Liver (tissue), 9 donors: ENCODE measurements around the gene SNCAIP. TPM values are rescaled to one million over a fixed set of nuclear protein-coding genes. Genes with fewer than 3 reads are reported as not detected.

Experiments
- DNase-seq: peaks from one replicate; pipeline ENCODE4 v3.0.0-alpha.2; 2017; ENCODE audit warnings: low spot score
- H3K27ac ChIP-seq, 2 donors: one replicate each; pipeline ENCODE4 v1.7.0; 2013; ENCODE audit warnings: inconsistent platforms in 2 of 2, low read length in 2 of 2, control low read depth in 1 of 2, low read depth in 1 of 2, mild to moderate bottlenecking in 1 of 2
- H3K27me3 ChIP-seq, 4 donors: one replicate each; pipeline versions ENCODE4 v1.6.1 to v1.7.0; 2013; ENCODE audit warnings: low read length in 3 of 4, inconsistent platforms in 1 of 4, mild to moderate bottlenecking in 1 of 4, moderate library complexity in 1 of 4; ENCODE audit not compliant: control insufficient read depth in 4 of 4, insufficient read depth in 4 of 4
- H3K36me3 ChIP-seq, 4 donors: one replicate each; pipeline versions ENCODE4 v1.6.1 to v1.7.0; 2013; ENCODE audit warnings: low read length in 3 of 4, mild to moderate bottlenecking in 3 of 4, low read depth in 1 of 4, moderate library complexity in 1 of 4; ENCODE audit not compliant: control insufficient read depth in 4 of 4, insufficient read depth in 3 of 4
- H3K4me1 ChIP-seq, 4 donors: one replicate each; pipeline versions ENCODE4 v1.6.1 to v1.7.0; 2013; ENCODE audit warnings: low read length in 3 of 4, mild to moderate bottlenecking in 3 of 4, moderate library complexity in 1 of 4; ENCODE audit not compliant: control insufficient read depth in 4 of 4, insufficient read depth in 4 of 4
- H3K4me3 ChIP-seq, 3 donors: one replicate each; pipeline versions ENCODE4 v1.6.1 to v1.7.0; 2013; ENCODE audit warnings: low read length in 3 of 3, control low read depth in 1 of 3, low read depth in 1 of 3, mild to moderate bottlenecking in 1 of 3
- H3K9ac ChIP-seq, 2 donors: one replicate each; pipeline ENCODE4 v1.7.0; 2013; ENCODE audit warnings: low read length in 2 of 2, mild to moderate bottlenecking in 2 of 2, moderate library complexity in 2 of 2, control low read depth in 1 of 2, low read depth in 1 of 2
- H3K9me3 ChIP-seq, 4 donors: one replicate each; pipeline versions ENCODE4 v1.6.1 to v1.7.0; 2013; ENCODE audit warnings: low read length in 3 of 4; ENCODE audit not compliant: control insufficient read depth in 4 of 4
- ATF3 ChIP-seq: IDR thresholded peaks from 2 replicates; pipeline ENCODE4 v1.6.1; 2016; ENCODE audit warnings: antibody characterized with exemption
- CTCF ChIP-seq: fragments of 150-350 bp; IDR thresholded peaks from 2 replicates; pipeline ENCODE4 v1.5.1; 2017; ENCODE audit warnings: improper control_type of control experiment, low read depth, low read length; ENCODE audit not compliant: missing input control
- EGR1 ChIP-seq, 2 donors: IDR thresholded peaks; 2 replicates each; pipeline ENCODE4 v1.6.1; 2016 to 2018; ENCODE audit warnings: antibody characterized with exemption in 2 of 2, low read depth in 2 of 2
- FOXA1 ChIP-seq: IDR thresholded peaks from 2 replicates; pipeline ENCODE4 v1.6.1; 2016; ENCODE audit warnings: antibody characterized with exemption
- FOXA2 ChIP-seq: IDR thresholded peaks from 2 replicates; pipeline ENCODE4 v1.6.1; 2016; ENCODE audit warnings: antibody characterized with exemption
- GABPA ChIP-seq, 2 donors: IDR thresholded peaks in 1 of 2; conservative IDR thresholded peaks in 1 of 2; 2 replicates each; pipeline ENCODE4 v1.6.1; 2016; ENCODE audit warnings: antibody characterized with exemption in 2 of 2, mild to moderate bottlenecking in 1 of 2, moderate library complexity in 1 of 2
- HNF4A ChIP-seq, 2 donors: conservative IDR thresholded peaks; 2 replicates each; pipeline ENCODE4 v1.6.1; 2016; ENCODE audit warnings: antibody characterized with exemption in 2 of 2, mild to moderate bottlenecking in 2 of 2
- HNF4G ChIP-seq: IDR thresholded peaks from 2 replicates; pipeline ENCODE4 v1.6.1; 2016; ENCODE audit warnings: antibody characterized with exemption
- JUND ChIP-seq, 2 donors: IDR thresholded peaks; 2 replicates each; pipeline ENCODE4 v1.6.1; 2016; ENCODE audit warnings: antibody characterized with exemption in 2 of 2
- MAX ChIP-seq: IDR thresholded peaks from 2 replicates; pipeline ENCODE4 v1.6.1; 2016; ENCODE audit warnings: antibody characterized with exemption
- NR2F2 ChIP-seq: IDR thresholded peaks from 2 replicates; pipeline ENCODE4 v1.6.1; 2016; ENCODE audit warnings: antibody characterized with exemption
- RAD21 ChIP-seq, 2 donors: IDR thresholded peaks; 2 replicates each; pipeline ENCODE4 v1.6.1; 2016; ENCODE audit warnings: antibody characterized with exemption in 2 of 2, mild to moderate bottlenecking in 2 of 2
- REST ChIP-seq: IDR thresholded peaks from 2 replicates; pipeline ENCODE4 v1.6.1; 2016; ENCODE audit warnings: antibody characterized with exemption, mild to moderate bottlenecking
- RXRA ChIP-seq, 2 donors: IDR thresholded peaks; 2 replicates each; pipeline ENCODE4 v1.6.1; 2017 to 2018; ENCODE audit warnings: antibody characterized with exemption in 2 of 2, mild to moderate bottlenecking in 1 of 2
- SP1 ChIP-seq: IDR thresholded peaks from 2 replicates; pipeline ENCODE4 v1.6.1; 2018; ENCODE audit warnings: antibody characterized with exemption, mild to moderate bottlenecking
- TAF1 ChIP-seq: conservative IDR thresholded peaks from 2 replicates; pipeline ENCODE4 v1.6.1; 2016; ENCODE audit warnings: antibody characterized with exemption, mild to moderate bottlenecking
- YY1 ChIP-seq: IDR thresholded peaks from 2 replicates; pipeline ENCODE4 v1.6.1; 2016; ENCODE audit warnings: antibody characterized with exemption, mild to moderate bottlenecking
- ZBTB33 ChIP-seq: IDR thresholded peaks from 2 replicates; pipeline ENCODE4 v1.6.1; 2016; ENCODE audit warnings: antibody characterized with exemption
- WGBS: extraction: QIAGEN DNeasy Blood & Tissue Kit; methylation state at CpG from one replicate; pipeline ENCODE4 v1.1.7; 2013; 5-methylcytosine and 5-hydroxymethylcytosine counted together
- polyA plus RNA-seq, 2 donors: library from polyadenylated mRNA; stranded (reverse) in 1 of 2; unstranded in 1 of 2; fragments of 200-250 nt in 1 of 2; fragments of >200 nt in 1 of 2; fragmentation: Nextera tagmentation in 1 of 2; extraction: Ambion mirVana in 1 of 2; gene quantifications; one replicate each; pipeline versions ENCODE4 v1.2.1 to v1.2.3, GENCODE V29; 2013 to 2015
- total RNA-seq, 2 donors: library from RNA; depleted of rRNA; stranded (reverse); fragments of >200 nt; gene quantifications; one replicate each; pipeline ENCODE4 v1.2.3, GENCODE V29; 2014
- donor health status: healthy.
- donor health status: healthy.
- donor health status: healthy.
- donor health status: healthy.
- donor health status: healthy.

Gene SNCAIP
- total and polyA plus RNA-seq, 4 donors, result 0.17 to 2.1 (median 0.74) TPM

- TF ChIP-seq RXRA (IDR thresholded peaks at IDR 0.05), result no peak
- no peak for TF ChIP-seq GABPA (IDR thresholded peaks at IDR 0.05 in 1 of 2, conservative IDR thresholded peaks at IDR 0.05 in 1 of 2)
- TF ChIP-seq JUND (IDR thresholded peaks at IDR 0.05), result no peak
- no peak for TF ChIP-seq HNF4A (conservative IDR thresholded peaks at IDR 0.05)
- no peak for TF ChIP-seq NR2F2
- TF ChIP-seq CTCF, result no peak
- TF ChIP-seq HNF4G, result no peak
- no peak for TF ChIP-seq RAD21 (IDR thresholded peaks at IDR 0.05)
- no peak for TF ChIP-seq ATF3
- no peak for TF ChIP-seq FOXA1
- TF ChIP-seq REST, result no peak
- no peak for TF ChIP-seq EGR1 (IDR thresholded peaks at IDR 0.05; ENCODE audit: low read depth in 2 of 2)
- no peak for TF ChIP-seq TAF1
- no peak for TF ChIP-seq SP1
- TF ChIP-seq FOXA2, result no peak
- Histone ChIP-seq H3K4me3 (no peak overlapping the region), H3K36me3 (peaks cover 0 to 13% (median under 1%) of the 10 kb centered on the region in 4 donors), H3K4me1 (peaks cover 0 to 3% (median 0%) of the 10 kb centered on the region in 4 donors), H3K27me3 (no peaks in the 10 kb centered on the region), H3K9me3 (no peaks in the 10 kb centered on the region), H3K27ac (no peak overlapping the region), H3K9ac (no peak overlapping the region)
- no peak for DNase-seq
Observed at GRCh38 chr5:122454541-122454940, 142.5 kb downstream of the SNCAIP start.

GRCh38 chr5:122455939-122456338, 143.9 kb downstream of the SNCAIP start:
- Histone ChIP-seq H3K4me3 (no peak overlapping the region), H3K27ac (no peak overlapping the region), H3K9ac (no peak overlapping the region), H3K9me3 (no peaks in the 10 kb centered on the region), H3K36me3 (peaks cover 0 to 6% (median under 1%) of the 10 kb centered on the region in 4 donors), H3K4me1 (peaks cover 0 to 3% (median 0%) of the 10 kb centered on the region in 4 donors), H3K27me3 (no peaks in the 10 kb centered on the region)
- no peak for DNase-seq
- 85% methylated on average over 1 of the region's 1 CpG for WGBS
- TF ChIP-seq HNF4A (conservative IDR thresholded peaks at IDR 0.05) (no peak), MAX (no peak), ATF3 (no peak), JUND (IDR thresholded peaks at IDR 0.05) (no peak), CTCF (no peak), REST (no peak), TAF1 (no peak), ZBTB33 (no peak), FOXA2 (no peak), FOXA1 (no peak), YY1 (no peak)
